Lower lobe of right lung (tissue), 2 donors: ENCODE measurements around the gene CYP27B1. TPM values are rescaled to one million over a fixed set of nuclear protein-coding genes. Genes with fewer than 3 reads are reported as not detected.

ENCODE experiments used
- ATAC-seq, 2 donors: fragments of 200-7000 bp; cut with Tn5 transposase; one replicate each; pipeline ENCODE4 v1.9.1; 2020 to 2022; ENCODE audit warnings: mild to moderate bottlenecking in 2 of 2, moderate library complexity in 2 of 2
- DNase-seq: peaks from one replicate; pipeline ENCODE4 v3.0.0-alpha.2; 2020
- H3K27ac ChIP-seq: fragments of 200-600 bp; one replicate; pipeline ENCODE4 v1.8.0; 2022
- H3K27me3 ChIP-seq: fragments of 200-600 bp; one replicate; pipeline ENCODE4 v1.8.0; 2022; ENCODE audit warnings: low read depth
- H3K36me3 ChIP-seq: fragments of 200-600 bp; one replicate; pipeline ENCODE4 v1.8.0; 2022; ENCODE audit warnings: mild to moderate bottlenecking
- H3K4me1 ChIP-seq: fragments of 200-600 bp; one replicate; pipeline ENCODE4 v1.8.0; 2022
- H3K4me3 ChIP-seq: fragments of 200-600 bp; one replicate; pipeline ENCODE4 v1.8.0; 2022; ENCODE audit warnings: mild to moderate bottlenecking
- H3K9me3 ChIP-seq: fragments of 200-600 bp; one replicate; pipeline ENCODE4 v1.8.0; 2022
- intact Hi-C: fragments of 100-400 bp; cut with DNase I; formaldehyde crosslinking; loops from one replicate; pipeline ENCODE4 v1.11.0; 2022
- total RNA-seq: library from RNA; stranded (reverse); fragmentation: NEBNext Ultra II Directional; extraction: Animal tissue kit (Norgen Biotek cat#: 25700); gene quantifications from one replicate; pipeline ENCODE4 v1.2.1, GENCODE V29; 2021
- TF ChIP-seq, protein P1 (sequence below): fragments of 200-600 bp; IDR thresholded peaks from one replicate; pipeline ENCODE4 v1.8.0; 2022; ENCODE audit warnings: antibody characterized with exemption, mild to moderate bottlenecking
- donor health status: DM: no; HTN: yes; CAD: no; lungs with severe emphysema.

Gene CYP27B1
- total RNA-seq, 1 donor from 2014 or later: 1.1 TPM

DNA sequence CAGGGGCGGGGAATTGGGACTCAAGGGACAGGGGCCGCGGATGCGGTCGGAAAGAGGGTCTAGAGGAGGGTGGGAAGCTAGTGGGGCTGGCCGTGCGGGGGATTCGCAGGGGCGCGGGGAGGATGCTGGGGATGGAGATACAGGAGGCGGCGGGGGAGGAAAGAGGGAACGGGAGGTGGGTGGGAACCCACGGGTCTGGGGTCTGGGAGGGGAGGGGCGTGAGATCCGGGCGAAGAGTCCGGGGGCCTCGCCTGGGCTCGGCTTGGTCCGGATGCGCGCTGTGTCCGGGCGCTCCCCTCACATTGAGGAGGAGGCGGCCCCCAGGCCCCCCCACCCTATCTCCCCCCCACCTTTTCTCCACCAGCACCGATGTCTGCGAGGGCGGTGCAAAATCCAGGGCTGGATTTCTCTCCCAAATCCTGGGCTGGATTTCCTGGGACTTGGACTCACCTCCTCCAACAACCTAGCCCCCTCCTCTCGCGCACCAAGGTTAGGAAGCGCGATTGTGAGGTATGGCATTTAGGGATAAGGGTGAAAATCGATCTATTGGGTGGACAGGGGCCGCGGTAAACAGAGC is 28.1 kb downstream of the CYP27B1 start, which contains the start of gene AGAP2:
Gene AGAP2, minus strand, starts transcription at position 82 of the 577 bp plus-strand sequence. CDS start 496 bp downstream, outside the sequence.
- peaks cover 58% of the 10 kb centered on the region for H3K27me3 ChIP-seq
- H3K4me3 ChIP-seq: peak within 1 kb of the TSS; percentile 38
- ATAC-seq (no peak), DNase-seq (no peak)
- no peak within 1 kb of the TSS for H3K27ac ChIP-seq
- intact Hi-C loops: no loop called here
- no peaks in the 10 kb centered on the region for H3K9me3 ChIP-seq
- H3K4me1 ChIP-seq: peaks cover 42% of the 10 kb centered on the region
- TF ChIP-seq, protein P1, sequence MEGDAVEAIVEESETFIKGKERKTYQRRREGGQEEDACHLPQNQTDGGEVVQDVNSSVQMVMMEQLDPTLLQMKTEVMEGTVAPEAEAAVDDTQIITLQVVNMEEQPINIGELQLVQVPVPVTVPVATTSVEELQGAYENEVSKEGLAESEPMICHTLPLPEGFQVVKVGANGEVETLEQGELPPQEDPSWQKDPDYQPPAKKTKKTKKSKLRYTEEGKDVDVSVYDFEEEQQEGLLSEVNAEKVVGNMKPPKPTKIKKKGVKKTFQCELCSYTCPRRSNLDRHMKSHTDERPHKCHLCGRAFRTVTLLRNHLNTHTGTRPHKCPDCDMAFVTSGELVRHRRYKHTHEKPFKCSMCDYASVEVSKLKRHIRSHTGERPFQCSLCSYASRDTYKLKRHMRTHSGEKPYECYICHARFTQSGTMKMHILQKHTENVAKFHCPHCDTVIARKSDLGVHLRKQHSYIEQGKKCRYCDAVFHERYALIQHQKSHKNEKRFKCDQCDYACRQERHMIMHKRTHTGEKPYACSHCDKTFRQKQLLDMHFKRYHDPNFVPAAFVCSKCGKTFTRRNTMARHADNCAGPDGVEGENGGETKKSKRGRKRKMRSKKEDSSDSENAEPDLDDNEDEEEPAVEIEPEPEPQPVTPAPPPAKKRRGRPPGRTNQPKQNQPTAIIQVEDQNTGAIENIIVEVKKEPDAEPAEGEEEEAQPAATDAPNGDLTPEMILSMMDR: no peak
- no peaks in the 10 kb centered on the region for H3K36me3 ChIP-seq

DNA sequence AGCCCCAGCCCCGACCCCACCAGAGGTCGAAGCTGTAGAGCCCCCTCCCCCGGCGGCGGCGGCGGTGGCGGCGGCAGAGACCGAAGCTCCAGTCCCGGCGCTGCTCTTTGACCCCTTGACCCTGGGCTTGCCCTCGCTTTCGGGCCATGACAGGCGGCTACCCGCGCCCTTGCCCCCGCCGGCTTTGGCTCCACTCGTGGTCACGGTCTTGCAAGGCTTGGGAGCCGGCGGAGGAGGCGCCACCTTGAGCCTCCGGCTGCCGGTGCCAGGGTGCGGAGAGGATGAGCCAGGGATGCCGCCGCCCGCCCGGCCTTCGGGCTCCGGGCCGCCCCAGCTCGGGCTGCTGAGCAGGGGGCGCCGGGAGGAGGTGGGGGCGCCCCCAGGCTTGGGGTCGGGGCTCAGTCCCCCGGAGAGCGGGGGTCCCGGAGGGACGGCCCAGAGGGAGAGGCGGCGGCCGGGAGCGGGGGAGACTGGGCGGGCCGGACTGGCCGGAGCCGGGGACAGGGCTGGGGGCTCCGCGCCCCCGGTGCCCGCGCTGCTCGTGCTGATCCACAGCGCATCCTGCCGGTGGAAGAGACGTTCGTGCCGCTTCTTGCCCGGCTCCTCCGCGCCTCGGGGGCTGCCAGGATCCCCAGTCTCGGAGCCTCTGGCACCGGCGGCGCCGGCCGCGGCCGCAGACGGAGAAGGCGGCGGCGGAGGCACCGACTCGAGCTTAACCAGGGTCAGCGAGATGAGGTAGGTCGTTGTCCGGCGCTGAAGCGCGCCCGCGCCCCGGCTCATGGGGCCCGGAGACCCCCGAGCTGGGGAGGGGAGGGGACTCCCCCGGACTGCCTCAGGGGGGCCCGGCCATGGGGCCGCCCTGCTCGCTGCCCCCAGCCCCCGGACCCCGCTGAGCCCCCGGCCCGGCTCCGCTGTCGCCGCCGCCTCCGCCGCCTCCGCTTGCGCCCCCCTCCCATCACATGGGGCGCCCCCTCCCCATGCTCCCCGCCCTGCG is 29.1 kb downstream of the CYP27B1 start:
- peak overlapping the region; percentile 38 for H3K4me3 ChIP-seq
- peaks cover 2% of the 10 kb centered on the region for H3K36me3 ChIP-seq
- TF ChIP-seq, protein P1: peak; percentile 31
- H3K27ac ChIP-seq: no peak overlapping the region
- peaks cover 64% of the 10 kb centered on the region for H3K27me3 ChIP-seq
- DNase-seq (no peak), ATAC-seq (peak in 1 of 2 donors; percentile 4)
- H3K9me3 ChIP-seq: no peaks in the 10 kb centered on the region
- peaks cover 42% of the 10 kb centered on the region for H3K4me1 ChIP-seq
- intact Hi-C loops: no loop called here

DNA sequence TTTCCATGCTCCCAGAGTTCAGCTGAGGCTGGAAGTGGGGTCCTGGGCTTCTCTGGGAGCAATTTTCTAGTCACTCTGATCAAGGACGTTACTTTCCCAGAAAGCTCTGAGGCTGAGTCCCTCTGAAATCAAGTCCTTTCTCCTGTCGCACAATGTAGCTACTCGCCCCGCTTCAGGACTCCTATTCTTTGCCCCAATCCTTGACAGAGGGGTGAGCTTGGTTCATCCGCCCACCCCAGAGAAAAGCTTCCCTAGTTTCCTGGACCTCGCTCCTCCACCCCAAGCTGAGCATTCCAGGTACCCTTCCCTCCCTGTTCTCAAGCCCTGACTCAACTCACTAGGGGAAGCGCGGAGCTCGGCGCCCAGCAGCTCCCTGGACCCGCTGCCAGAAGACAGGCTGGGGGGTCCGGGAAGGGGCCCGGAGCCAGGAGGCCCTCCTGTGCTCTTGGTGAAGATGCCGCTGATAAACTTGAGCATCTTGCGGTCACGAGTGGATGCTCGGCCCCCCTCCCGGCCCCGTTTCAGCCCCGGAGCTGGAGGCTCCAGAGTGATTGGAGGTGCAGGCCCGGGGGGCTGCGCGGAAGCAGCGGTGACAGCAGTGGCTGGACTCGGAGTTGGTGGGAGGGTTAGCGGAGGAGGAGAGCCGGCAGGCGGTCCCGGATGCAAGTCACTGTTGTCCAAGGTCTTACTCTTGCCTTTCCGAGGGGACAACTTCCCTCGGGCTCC is 30.0 kb downstream of the CYP27B1 start:
- TF ChIP-seq, protein P1: no peak
- H3K27me3 ChIP-seq: peaks cover 67% of the 10 kb centered on the region
- H3K4me3 ChIP-seq: no peak overlapping the region
- H3K27ac ChIP-seq: no peak overlapping the region
- peaks cover 42% of the 10 kb centered on the region for H3K4me1 ChIP-seq
- intact Hi-C loops: no loop called here
- no peaks in the 10 kb centered on the region for H3K9me3 ChIP-seq
- ATAC-seq (no peak), DNase-seq (no peak)
- peaks cover 3% of the 10 kb centered on the region for H3K36me3 ChIP-seq

DNA sequence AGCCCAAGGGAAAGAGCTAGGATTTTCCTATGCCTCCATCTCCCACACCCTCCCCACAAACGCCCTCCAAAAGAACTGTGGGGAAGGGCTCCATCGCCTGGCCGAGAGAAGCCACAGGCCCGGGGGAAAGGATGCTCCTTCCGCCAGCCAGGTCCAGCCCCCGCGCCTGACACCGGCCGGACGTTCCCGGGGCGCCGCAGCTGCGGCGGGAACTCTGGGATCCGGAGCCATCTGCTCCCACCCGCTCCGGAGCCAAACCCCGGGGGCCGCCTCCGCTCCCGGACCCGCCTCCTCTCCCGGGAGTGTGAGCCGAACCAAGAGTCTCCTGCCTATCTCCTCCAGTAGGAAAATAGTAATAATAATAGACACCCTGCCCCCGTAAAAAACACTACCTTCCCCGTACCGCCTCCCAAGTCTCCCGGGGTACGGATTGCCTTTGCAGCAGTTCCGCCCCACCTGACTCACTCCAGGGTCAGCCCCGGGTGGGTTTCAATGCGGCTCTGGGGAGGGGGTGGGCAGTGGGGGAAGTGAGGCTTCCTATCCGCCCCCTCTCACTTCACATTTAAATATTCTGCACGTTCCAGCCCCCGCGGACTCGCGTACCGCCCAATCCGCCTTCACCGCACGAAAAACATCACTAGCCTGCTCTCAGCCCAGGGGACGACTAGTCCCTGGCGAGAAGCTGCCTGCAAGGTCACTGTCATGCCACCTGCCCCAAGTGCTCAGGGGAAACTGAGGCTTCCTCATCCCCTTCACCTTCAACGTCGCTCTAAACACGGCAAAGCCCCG is 30.7 kb downstream of the CYP27B1 start:
- H3K27me3 ChIP-seq: peaks cover 65% of the 10 kb centered on the region

More for the DNA sequence above, 30.7 kb downstream of the CYP27B1 start:
- DNase-seq (no peak), ATAC-seq (peak in 1 of 2 donors; percentile 3)
- Histone ChIP-seq H3K9me3 (no peaks in the 10 kb centered on the region), H3K4me3 (peak overlapping the region; percentile 28), H3K36me3 (peaks cover 9% of the 10 kb centered on the region), H3K27ac (no peak overlapping the region), H3K4me1 (peaks cover 42% of the 10 kb centered on the region)
- intact Hi-C loops: no loop called here
- TF ChIP-seq, protein P1: no peak
